ENCODE data around the gene ZCCHC14. TPM values are rescaled to one million over a fixed set of nuclear protein-coding genes. Genes with fewer than 3 reads are reported as not detected.

Gene ZCCHC14
- total and polyA plus RNA-seq, 5 donors from 2014 or later = 1.6 to 33.7 (median 2.1) TPM

DNA sequence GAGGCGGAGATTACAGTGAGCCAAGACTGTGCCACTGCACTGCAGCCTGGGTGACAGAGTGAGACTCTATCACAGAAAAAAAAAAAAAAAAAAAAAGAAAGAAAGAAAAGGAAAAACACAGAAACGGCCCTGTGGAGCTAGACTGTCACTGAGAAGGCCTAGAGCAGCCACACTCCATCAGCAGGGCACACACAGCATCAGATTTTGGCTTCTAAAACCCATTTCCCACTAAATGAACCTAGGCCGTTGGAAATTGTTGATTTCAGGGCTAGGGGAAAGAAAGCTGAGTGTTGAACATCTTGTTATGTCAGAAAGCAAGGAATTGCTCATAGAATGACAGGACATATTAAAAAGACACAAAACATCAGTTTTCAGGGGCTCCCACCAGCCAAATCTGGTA is 48.9 kb downstream of the ZCCHC14 start:
- no peaks in the 10 kb centered on the region for H3K27me3 Mint-ChIP-seq
- Histone ChIP-seq H3K27me3 (ENCODE audit: control insufficient read depth, insufficient read depth, low read length) (no peaks in the 10 kb centered on the region), H3K4me3 (ENCODE audit: low read depth, low read length) (no peak overlapping the region), H3K27ac (ENCODE audit: insufficient read depth, low read length, poor library complexity, severe bottlenecking) (no peak overlapping the region), H3K36me3 (ENCODE audit: control insufficient read depth, insufficient read depth, low read length) (peaks cover 49% of the 10 kb centered on the region), H3K4me1 (ENCODE audit: control insufficient read depth, insufficient read depth, low read length, poor library complexity, severe bottlenecking) (peaks cover 4% of the 10 kb centered on the region), H3K9me3 (ENCODE audit: control insufficient read depth in 2 of 2, low read length in 2 of 2) (no peaks in the 10 kb centered on the region)
- DNase-seq (no peak), ATAC-seq (ENCODE audit: low read depth in 2 of 2) (no peak)
- H3K4me1 Mint-ChIP-seq = peaks cover 6 to 35% (median 18%) of the 10 kb centered on the region in 4 donors
- no peak overlapping the region for H3K4me3 Mint-ChIP-seq
- no peaks in the 10 kb centered on the region for H3K9me3 Mint-ChIP-seq
- H3K36me3 Mint-ChIP-seq = peaks cover 48% of the 10 kb centered on the region
- no peak overlapping the region for H3K27ac Mint-ChIP-seq

DNA sequence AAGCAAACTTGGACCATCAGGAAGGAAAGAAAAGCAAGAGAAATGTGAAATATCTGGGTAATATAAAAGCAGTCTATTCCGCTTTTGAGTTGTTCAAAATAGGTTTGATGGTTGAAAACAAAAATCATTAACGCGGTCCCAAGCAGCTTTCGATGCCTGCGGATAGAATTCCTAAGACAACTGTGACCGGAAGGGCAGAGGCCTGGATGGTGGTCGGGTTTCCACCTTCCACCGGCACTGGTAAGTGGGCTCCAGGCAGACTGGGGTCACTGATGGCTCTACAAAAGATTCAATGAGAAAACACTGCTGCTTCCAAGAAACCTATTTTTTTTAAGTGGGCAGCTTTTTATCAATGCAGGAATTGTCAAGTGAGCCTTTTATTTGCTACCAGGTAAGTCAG is 49.8 kb downstream of the ZCCHC14 start:
- peaks cover 4% of the 10 kb centered on the region for H3K4me1 ChIP-seq (ENCODE audit: control insufficient read depth, insufficient read depth, low read length, poor library complexity, severe bottlenecking)
- Mint-ChIP-seq H3K27ac (peak overlapping the region in 1 of 3 donors; percentile 76), H3K4me1 (peaks cover 10 to 38% (median 20%) of the 10 kb centered on the region in 4 donors), H3K9me3 (no peaks in the 10 kb centered on the region), H3K4me3 (no peak overlapping the region), H3K36me3 (peaks cover 39% of the 10 kb centered on the region), H3K27me3 (no peaks in the 10 kb centered on the region)
- no peak overlapping the region for H3K27ac ChIP-seq (ENCODE audit: insufficient read depth, low read length, poor library complexity, severe bottlenecking)
- H3K36me3 ChIP-seq (ENCODE audit: control insufficient read depth, insufficient read depth, low read length) = peaks cover 41% of the 10 kb centered on the region
- ATAC-seq (ENCODE audit: low read depth in 2 of 2) (no peak), DNase-seq (no peak)
- no peaks in the 10 kb centered on the region for H3K9me3 ChIP-seq (ENCODE audit: control insufficient read depth in 2 of 2, low read length in 2 of 2)
- H3K27me3 ChIP-seq (ENCODE audit: control insufficient read depth, insufficient read depth, low read length) = no peaks in the 10 kb centered on the region
- H3K4me3 ChIP-seq (ENCODE audit: low read depth, low read length) = no peak overlapping the region

DNA sequence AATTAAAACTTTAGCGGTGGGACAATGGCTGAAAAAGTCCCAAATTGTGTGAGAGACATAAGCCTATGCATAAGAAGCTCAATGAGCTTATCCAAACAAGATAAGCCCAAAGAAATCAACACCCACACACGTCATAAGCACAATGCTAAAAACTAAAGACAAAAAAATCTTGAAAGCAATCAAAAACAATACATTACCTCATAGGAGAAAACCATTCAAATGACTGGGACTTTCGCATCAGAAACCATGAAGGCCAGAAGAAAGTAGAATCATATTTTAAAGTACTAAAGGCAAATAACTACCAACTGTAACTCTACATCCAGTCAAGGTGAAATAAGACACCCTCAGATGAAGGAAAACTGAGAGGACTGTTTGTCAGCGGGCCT is 50.2 kb downstream of the ZCCHC14 start:
- Mint-ChIP-seq H3K36me3 (peaks cover 36% of the 10 kb centered on the region), H3K27ac (peak overlapping the region in 1 of 3 donors; percentile 76), H3K27me3 (no peaks in the 10 kb centered on the region), H3K4me3 (no peak overlapping the region), H3K4me1 (peaks cover 10 to 42% (median 20%) of the 10 kb centered on the region in 4 donors), H3K9me3 (no peaks in the 10 kb centered on the region)
- peaks cover 4% of the 10 kb centered on the region for H3K4me1 ChIP-seq (ENCODE audit: control insufficient read depth, insufficient read depth, low read length, poor library complexity, severe bottlenecking)
- H3K4me3 ChIP-seq (ENCODE audit: low read depth, low read length) = no peak overlapping the region
- no peaks in the 10 kb centered on the region for H3K27me3 ChIP-seq (ENCODE audit: control insufficient read depth, insufficient read depth, low read length)
- ATAC-seq (ENCODE audit: low read depth in 2 of 2) (no peak), DNase-seq (no peak)
- H3K9me3 ChIP-seq (ENCODE audit: control insufficient read depth in 2 of 2, low read length in 2 of 2) = no peaks in the 10 kb centered on the region
- peaks cover 36% of the 10 kb centered on the region for H3K36me3 ChIP-seq (ENCODE audit: control insufficient read depth, insufficient read depth, low read length)
- no peak overlapping the region for H3K27ac ChIP-seq (ENCODE audit: insufficient read depth, low read length, poor library complexity, severe bottlenecking)

DNA sequence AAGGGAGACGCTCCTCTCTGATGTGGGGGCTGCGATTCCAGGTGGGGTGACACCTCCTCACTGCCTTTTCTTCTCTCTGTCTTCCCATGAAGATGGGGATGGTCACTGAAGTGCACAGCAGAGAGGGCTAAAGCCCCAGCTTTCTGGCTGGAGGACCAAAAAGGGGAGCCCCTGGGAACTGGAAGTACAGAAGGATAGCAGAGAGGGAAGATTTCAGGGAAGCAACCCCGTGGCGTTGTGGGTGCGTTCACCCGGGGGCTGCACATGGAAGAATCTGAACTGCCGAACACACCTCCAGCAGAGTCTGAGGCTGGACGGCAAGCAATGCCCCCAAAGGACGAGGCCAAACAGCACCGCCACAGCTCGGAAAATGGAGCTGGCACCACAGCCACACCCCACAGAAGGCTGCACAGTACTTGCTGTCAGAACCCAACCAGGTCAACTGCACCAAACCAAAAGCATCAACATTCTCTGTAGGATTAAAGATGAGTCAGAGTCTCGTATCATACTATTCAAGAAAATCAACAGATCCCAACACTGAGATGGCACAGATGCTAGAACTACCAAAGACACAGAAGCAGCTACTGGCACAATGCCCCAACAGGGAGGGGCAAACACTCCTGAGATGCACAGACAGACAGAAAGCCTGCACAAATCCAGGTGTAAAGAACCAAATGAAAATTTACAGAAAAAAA is 50.8 kb downstream of the ZCCHC14 start:
- Mint-ChIP-seq H3K9me3 (no peaks in the 10 kb centered on the region), H3K27me3 (no peaks in the 10 kb centered on the region), H3K4me1 (peaks cover 10 to 45% (median 20%) of the 10 kb centered on the region in 4 donors), H3K4me3 (no peak overlapping the region), H3K36me3 (peaks cover 34% of the 10 kb centered on the region), H3K27ac (peak overlapping the region in 2 of 3 donors; percentile 14 to 76)
- Histone ChIP-seq H3K4me1 (ENCODE audit: control insufficient read depth, insufficient read depth, low read length, poor library complexity, severe bottlenecking) (peaks cover 4% of the 10 kb centered on the region), H3K4me3 (ENCODE audit: low read depth, low read length) (no peak overlapping the region), H3K9me3 (ENCODE audit: control insufficient read depth in 2 of 2, low read length in 2 of 2) (no peaks in the 10 kb centered on the region), H3K27me3 (ENCODE audit: control insufficient read depth, insufficient read depth, low read length) (no peaks in the 10 kb centered on the region), H3K36me3 (ENCODE audit: control insufficient read depth, insufficient read depth, low read length) (peaks cover 31% of the 10 kb centered on the region), H3K27ac (ENCODE audit: insufficient read depth, low read length, poor library complexity, severe bottlenecking) (no peak overlapping the region)
- ATAC-seq (ENCODE audit: low read depth in 2 of 2) (no peak), DNase-seq (no peak)

DNA sequence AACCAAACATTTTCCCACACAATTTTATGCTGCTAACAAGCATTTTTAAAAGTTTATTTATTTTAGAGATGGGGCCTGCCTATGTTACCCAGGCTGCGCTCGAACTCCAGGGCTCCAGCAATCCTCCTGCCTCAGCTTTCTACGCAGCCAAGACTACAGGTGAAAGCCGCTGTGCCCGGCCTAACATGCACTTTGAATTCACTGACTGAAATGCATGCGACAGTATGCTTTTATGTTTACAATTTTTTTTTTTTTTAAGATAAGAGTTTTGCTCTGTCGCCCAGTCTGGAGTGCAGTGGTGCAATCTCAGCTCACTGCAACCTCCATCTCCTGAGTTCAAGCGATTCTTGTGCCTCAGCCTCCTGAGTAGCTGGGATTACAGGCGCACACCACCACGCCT is 52.9 kb downstream of the ZCCHC14 start:
- Histone ChIP-seq H3K4me3 (ENCODE audit: low read depth, low read length) (no peak overlapping the region), H3K36me3 (ENCODE audit: control insufficient read depth, insufficient read depth, low read length) (peaks cover 17% of the 10 kb centered on the region), H3K4me1 (ENCODE audit: control insufficient read depth, insufficient read depth, low read length, poor library complexity, severe bottlenecking) (peaks cover 17% of the 10 kb centered on the region), H3K27me3 (ENCODE audit: control insufficient read depth, insufficient read depth, low read length) (no peaks in the 10 kb centered on the region), H3K27ac (ENCODE audit: insufficient read depth, low read length, poor library complexity, severe bottlenecking) (no peak overlapping the region), H3K9me3 (ENCODE audit: control insufficient read depth in 2 of 2, low read length in 2 of 2) (no peaks in the 10 kb centered on the region)
- Mint-ChIP-seq H3K27me3 (no peaks in the 10 kb centered on the region), H3K4me1 (peaks cover 16 to 58% (median 26%) of the 10 kb centered on the region in 4 donors), H3K27ac (no peak overlapping the region), H3K4me3 (no peak overlapping the region), H3K36me3 (peaks cover 24% of the 10 kb centered on the region), H3K9me3 (no peaks in the 10 kb centered on the region)
- ATAC-seq (ENCODE audit: low read depth in 2 of 2) (no peak), DNase-seq (no peak)

DNA sequence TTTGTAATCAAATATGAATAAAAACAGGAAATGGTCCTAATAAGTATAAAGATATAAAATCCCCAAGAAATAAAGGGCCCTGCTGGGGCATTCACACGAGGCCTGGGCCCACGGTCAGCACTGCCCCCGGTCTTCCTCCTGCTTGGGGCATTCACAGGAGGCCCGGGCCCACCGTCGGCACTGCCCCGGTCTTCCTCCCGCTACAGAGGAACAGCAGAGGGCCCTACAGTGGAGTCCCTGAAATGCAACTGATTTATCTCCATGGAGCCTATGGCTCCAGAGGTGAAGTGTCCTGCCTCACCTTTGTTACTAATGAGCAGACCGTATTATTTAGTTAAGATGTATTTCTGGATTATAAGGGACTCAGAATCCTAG is 54.2 kb downstream of the ZCCHC14 start:
- H3K36me3 ChIP-seq (ENCODE audit: control insufficient read depth, insufficient read depth, low read length) = peaks cover 13% of the 10 kb centered on the region
- no peak for ATAC-seq (ENCODE audit: low read depth in 2 of 2)
- Mint-ChIP-seq H3K4me3 (peak overlapping the region in 1 of 4 donors; percentile 35), H3K27ac (peak overlapping the region in 1 of 3 donors; percentile 57), H3K9me3 (no peaks in the 10 kb centered on the region), H3K27me3 (no peaks in the 10 kb centered on the region), H3K36me3 (peaks cover 16% of the 10 kb centered on the region), H3K4me1 (peaks cover 16 to 56% (median 25%) of the 10 kb centered on the region in 4 donors)
- peaks cover 17% of the 10 kb centered on the region for H3K4me1 ChIP-seq (ENCODE audit: control insufficient read depth, insufficient read depth, low read length, poor library complexity, severe bottlenecking)
- no peak for DNase-seq
- H3K4me3 ChIP-seq (ENCODE audit: low read depth, low read length) = no peak overlapping the region
- H3K27me3 ChIP-seq (ENCODE audit: control insufficient read depth, insufficient read depth, low read length) = no peaks in the 10 kb centered on the region
- H3K9me3 ChIP-seq (ENCODE audit: control insufficient read depth in 2 of 2, low read length in 2 of 2) = no peaks in the 10 kb centered on the region
- no peak overlapping the region for H3K27ac ChIP-seq (ENCODE audit: insufficient read depth, low read length, poor library complexity, severe bottlenecking)

DNA sequence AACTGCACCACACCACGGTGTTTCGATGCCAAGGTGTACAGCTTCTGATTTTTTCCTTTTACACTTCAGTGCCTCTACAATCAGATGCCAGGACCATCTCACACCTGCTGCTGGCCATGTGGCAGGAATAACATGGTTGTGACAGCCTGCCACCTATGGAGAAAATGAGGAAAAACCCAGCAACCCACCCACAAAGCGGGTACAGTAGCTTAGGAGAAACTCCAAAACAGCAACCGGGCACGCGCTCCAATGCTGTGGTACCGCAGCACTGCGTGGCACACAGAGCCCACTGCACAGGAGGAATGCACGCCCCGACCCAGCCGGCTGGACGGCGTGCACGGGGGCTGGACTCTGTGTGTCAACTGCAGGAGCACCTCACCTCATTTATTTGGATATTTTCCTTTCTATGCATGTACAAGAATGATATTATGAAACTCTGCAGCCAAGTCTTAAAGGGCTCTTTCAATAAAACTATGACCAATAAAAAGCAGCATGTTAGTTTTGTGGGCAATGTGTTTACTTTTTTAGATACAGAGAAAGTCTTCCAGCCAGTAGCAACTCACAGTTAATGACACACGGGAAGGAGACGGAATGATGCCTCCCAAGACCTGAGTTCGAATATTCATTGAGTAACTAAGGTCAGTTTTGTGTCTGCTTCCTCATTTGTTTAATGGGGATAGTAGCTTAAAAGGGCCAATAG is 54.8 kb downstream of the ZCCHC14 start:
- H3K9me3 ChIP-seq (ENCODE audit: control insufficient read depth in 2 of 2, low read length in 2 of 2) = no peaks in the 10 kb centered on the region
- H3K4me3 Mint-ChIP-seq = peak overlapping the region in 2 of 4 donors; percentile 35 to 47
- H3K4me1 ChIP-seq (ENCODE audit: control insufficient read depth, insufficient read depth, low read length, poor library complexity, severe bottlenecking) = peaks cover 17% of the 10 kb centered on the region
- peak overlapping the region in 2 of 3 donors; percentile 5 to 57 for H3K27ac Mint-ChIP-seq
- H3K36me3 ChIP-seq (ENCODE audit: control insufficient read depth, insufficient read depth, low read length) = peaks cover 13% of the 10 kb centered on the region
- no peaks in the 10 kb centered on the region for H3K27me3 Mint-ChIP-seq
- peaks cover 18% of the 10 kb centered on the region for H3K36me3 Mint-ChIP-seq
- no peak overlapping the region for H3K27ac ChIP-seq (ENCODE audit: insufficient read depth, low read length, poor library complexity, severe bottlenecking)
- H3K4me1 Mint-ChIP-seq = peaks cover 16 to 56% (median 25%) of the 10 kb centered on the region in 4 donors
- H3K9me3 Mint-ChIP-seq = peaks cover 0 to 2% (median 0%) of the 10 kb centered on the region in 7 donors
- no peak for ATAC-seq (ENCODE audit: low read depth in 2 of 2)
- no peak for DNase-seq
- no peaks in the 10 kb centered on the region for H3K27me3 ChIP-seq (ENCODE audit: control insufficient read depth, insufficient read depth, low read length)
- H3K4me3 ChIP-seq (ENCODE audit: low read depth, low read length) = no peak overlapping the region
